Activated T-cell treated with anti-CD3 and anti-CD28 coated beads, Interleukin-2, amount 50 U/mL, for 1 hour (primary cell): ENCODE data around the gene ENO3.

Experiments
- DNase-seq: peaks from one replicate; pipeline ENCODE4 v3.0.0-alpha.2; 2020

Gene ENO3

GRCh38 chr17:4938069-4938491, 12.8 kb upstream of the ENO3 start:
- no peak for DNase-seq

- DNase-seq: no peak
These were observed 12.0 kb upstream of the ENO3 start for GRCh38 chr17:4938688-4939545.

- no peak for DNase-seq
These were observed 11.4 kb upstream of the ENO3 start for GRCh38 chr17:4939546-4939795.

GRCh38 chr17:4939796-4940554, 10.9 kb upstream of the ENO3 start, which contains the start of the genes RNF167 and SLC25A11:
TSS of gene RNF167 (plus strand) at chr17:4940268. CDS start at chr17:4940910, 642 bp downstream.
TSS of gene SLC25A11 (minus strand) at chr17:4940046. CDS start at chr17:4939910, 136 bp downstream.
- DNase-seq: peak; percentile 97

GRCh38 chr17:4940555-4941318, 10.2 kb upstream of the ENO3 start:
- peak; percentile 47 for DNase-seq

- DNase-seq: no peak
These were observed 9.7 kb upstream of the ENO3 start for GRCh38 chr17:4941319-4941610.

- no peak for DNase-seq
These were observed 8.0 kb upstream of the ENO3 start for GRCh38 chr17:4942760-4943508.

GRCh38 chr17:4944163-4944553, 6.8 kb upstream of the ENO3 start:
- no peak for DNase-seq

GRCh38 chr17:4944554-4945175, 6.3 kb upstream of the ENO3 start:
- DNase-seq: peak; percentile 44

GRCh38 chr17:4945176-4945943, 5.6 kb upstream of the ENO3 start:
- peak; percentile 77 for DNase-seq

- no peak for DNase-seq
These were observed 5.0 kb upstream of the ENO3 start for GRCh38 chr17:4945944-4946280.

GRCh38 chr17:4946312-4946976, 4.5 kb upstream of the ENO3 start:
- no peak for DNase-seq

GRCh38 chr17:4947010-4947410, 3.9 kb upstream of the ENO3 start:
- no peak for DNase-seq

- peak; percentile 72 for DNase-seq
These were observed 3.3 kb upstream of the ENO3 start for GRCh38 chr17:4947411-4948165.

- DNase-seq: peak; percentile 88
These were observed 2.6 kb upstream of the ENO3 start, which contains the start of gene PFN1 for GRCh38 chr17:4948166-4948930. TSS of gene PFN1 (minus strand) at chr17:4948530. CDS start at chr17:4948394, 136 bp downstream.

- DNase-seq: peak; percentile 77
These were observed 2.0 kb upstream of the ENO3 start for GRCh38 chr17:4948931-4949320.

GRCh38 chr17:4949321-4950074, 1.4 kb upstream of the ENO3 start:
- DNase-seq: peak; percentile 86

- no peak for DNase-seq
These were observed 709 bp upstream of the ENO3 start for GRCh38 chr17:4950075-4950745.
